PFSK-1 (cell line): Measurements from ENCODE around the gene SERPINB1.

Source experiments
- FOXP2 ChIP-seq: optimal IDR thresholded peaks from 2 replicates; pipeline ENCODE3; 2011; ENCODE audit warnings: borderline replicate concordance, control low read depth, inconsistent platforms; ENCODE audit not compliant: insufficient read depth; ENCODE audit errors: extremely low read length, extremely low read depth
- POLR2AphosphoS5 ChIP-seq: IDR thresholded peaks from 2 replicates; pipeline ENCODE4 v1.6.1; 2012; ENCODE audit warnings: low read depth, mild to moderate bottlenecking, control low read depth, low read length, moderate library complexity
- REST ChIP-seq, 2 experiments: IDR thresholded peaks; 2 replicates each; pipeline versions ENCODE4 v1.6.1 to v1.8.0; 2011 to 2012; ENCODE audit warnings: low read depth in 2 of 2, low read length in 2 of 2, control low read depth in 1 of 2, inconsistent platforms in 1 of 2, mild to moderate bottlenecking in 1 of 2, moderate library complexity in 1 of 2; ENCODE audit not compliant: insufficient read depth in 1 of 2
- SIN3A ChIP-seq: IDR thresholded peaks from 2 replicates; pipeline ENCODE4 v1.6.1; 2012; ENCODE audit warnings: mild to moderate bottlenecking, low read length, moderate library complexity, borderline replicate concordance; ENCODE audit not compliant: insufficient read depth
- TAF1 ChIP-seq: IDR thresholded peaks from 2 replicates; pipeline ENCODE4 v1.6.1; 2012; ENCODE audit warnings: low read length, control low read depth, borderline replicate concordance; ENCODE audit not compliant: insufficient read depth

The SERPINB1 gene

GRCh38 chr6:2857185-2857579, 15.5 kb upstream of the SERPINB1 start:
- TF ChIP-seq FOXP2 (no peak), POLR2AphosphoS5 (no peak), SIN3A (no peak), REST (IDR thresholded peaks at IDR 0.05; ENCODE audit: insufficient read depth in 1 of 2, low read depth in 2 of 2, low read length in 2 of 2) (0 out of 4 replicates have a peak, but pooled peaks of 1 of the 2 experiments have one; percentile 7), TAF1 (no peak)

GRCh38 chr6:2855061-2855519, 13.4 kb upstream of the SERPINB1 start:
- TF ChIP-seq POLR2AphosphoS5 (no peak), TAF1 (no peak)

GRCh38 chr6:2854396-2854982, 12.8 kb upstream of the SERPINB1 start:
- no peak for TF ChIP-seq REST (IDR thresholded peaks at IDR 0.05; ENCODE audit: insufficient read depth in 1 of 2, low read depth in 2 of 2, low read length in 2 of 2)

GRCh38 chr6:2853769-2854395, 12.2 kb upstream of the SERPINB1 start:
- TF ChIP-seq POLR2AphosphoS5 (no peak), SIN3A (no peak), REST (IDR thresholded peaks at IDR 0.05; ENCODE audit: insufficient read depth in 1 of 2, low read depth in 2 of 2, low read length in 2 of 2) (no peak), TAF1 (no peak), FOXP2 (no peak)

GRCh38 chr6:2852921-2853322, 11.3 kb upstream of the SERPINB1 start:
- TF ChIP-seq FOXP2 (no peak), POLR2AphosphoS5 (no peak), REST (IDR thresholded peaks at IDR 0.05; ENCODE audit: insufficient read depth in 1 of 2, low read depth in 2 of 2, low read length in 2 of 2) (no peak), SIN3A (no peak), TAF1 (no peak)
